Endothelial cell of umbilical vein (primary cell): Measurements from ENCODE around the gene VSTM2B. TPM values are rescaled to one million over a fixed set of nuclear protein-coding genes. Genes with fewer than 3 reads are reported as not detected.

Source experiments
- BruUV-seq: library from RNA; stranded (reverse); fragments of 400-500 nt; replicated peaks from 2 replicates; lab custom pipeline; 2021; lab: Mats Ljungman, UMichigan
- CTCF ChIA-PET: fragments of 300-600, 350-600 bp; sonication (Branson Sonifier 250); formaldehyde crosslinking; loops from one replicate; lab custom pipeline; 2021; ENCODE audit warnings: antibody characterized with exemption, inconsistent platforms; lab: Charles Lee
- POLR2A ChIA-PET: fragments of 300-600, 350-600 bp; sonication (Branson Sonifier 250); formaldehyde crosslinking; loops from one replicate; lab custom pipeline; 2021; ENCODE audit warnings: antibody characterized with exemption, inconsistent platforms; lab: Charles Lee
- DNase-seq: peaks from one replicate; pipeline ENCODE4 v3.0.0-alpha.2; 2011; ENCODE audit warnings: low read depth, low spot score
- FAIRE-seq: peaks from 2 replicates; lab custom pipeline; 2011; peaks lifted over from hg19 to GRCh38; lab: Jason Lieb, UNC
- H2AFZ ChIP-seq: 2 replicates; pipeline ENCODE4 v1.6.0; 2012; ENCODE audit warnings: low read depth, low read length, control low read depth, inconsistent platforms
- H3K27ac ChIP-seq: 2 replicates; pipeline ENCODE4 v1.5.1; 2011; ENCODE audit warnings: low read depth, mild to moderate bottlenecking, control low read depth, low read length, moderate library complexity; ENCODE audit not compliant: insufficient read depth
- H3K27me3 ChIP-seq, 2 experiments: 2 replicates each; pipeline versions ENCODE4 v1.6.0 to v1.6.1; 2011; ENCODE audit warnings: low read length in 2 of 2, mixed read lengths in 1 of 2; ENCODE audit not compliant: control insufficient read depth in 2 of 2, insufficient read depth in 2 of 2
- H3K36me3 ChIP-seq, 2 experiments: 2 replicates in 1 of 2; 3 replicates in 1 of 2; pipeline ENCODE4 v1.5.1; 2011; ENCODE audit warnings: low read length in 2 of 2, mild to moderate bottlenecking in 1 of 2, moderate library complexity in 1 of 2; ENCODE audit not compliant: control insufficient read depth in 2 of 2, insufficient read depth in 2 of 2; ENCODE audit errors: extremely low read depth in 1 of 2
- H3K4me1 ChIP-seq: 3 replicates; pipeline ENCODE4 v1.5.1; 2011; ENCODE audit warnings: mild to moderate bottlenecking, low read length; ENCODE audit not compliant: control insufficient read depth, insufficient read depth; ENCODE audit errors: extremely low read depth
- H3K4me2 ChIP-seq: 2 replicates; pipeline ENCODE4 v1.6.1; 2011; ENCODE audit warnings: low read length, control low read depth, mixed read lengths; ENCODE audit not compliant: insufficient read depth
- H3K4me3 ChIP-seq, 3 experiments: fragments of 200-600 bp in 1 of 3; sonication (generic), shearing (Covaris generic) in 1 of 3; replicated peaks in 1 of 3; 2 replicates each; pipeline ENCODE4 v1.5.1; 2011 to 2016; ENCODE audit warnings: control low read depth in 3 of 3, low read length in 3 of 3, mild to moderate bottlenecking in 2 of 3, inconsistent platforms in 1 of 3, low read depth in 1 of 3, moderate library complexity in 1 of 3; ENCODE audit not compliant: insufficient read depth in 1 of 3
- H3K79me2 ChIP-seq: 2 replicates; pipeline ENCODE4 v1.6.0; 2012; ENCODE audit warnings: low read length, inconsistent platforms; ENCODE audit not compliant: control insufficient read depth, insufficient read depth
- H3K9ac ChIP-seq: replicated peaks from 2 replicates; pipeline ENCODE3; 2011; ENCODE audit warnings: low read length, control low read depth; ENCODE audit not compliant: insufficient read depth; ENCODE audit errors: extremely low read depth
- H3K9me1 ChIP-seq: replicated peaks from 3 replicates; pipeline ENCODE4 v1.6.0; 2011; ENCODE audit warnings: mild to moderate bottlenecking, low read length; ENCODE audit not compliant: control insufficient read depth, insufficient read depth; ENCODE audit errors: extremely low read depth
- H3K9me3 ChIP-seq: replicated peaks from 2 replicates; pipeline ENCODE4 v1.5.1; 2012; ENCODE audit warnings: low read length, inconsistent platforms; ENCODE audit not compliant: control insufficient read depth, insufficient read depth
- H4K20me1 ChIP-seq: replicated peaks from 2 replicates; pipeline ENCODE3; 2011; ENCODE audit warnings: mild to moderate bottlenecking, low read length; ENCODE audit not compliant: control insufficient read depth, insufficient read depth; ENCODE audit errors: extremely low read depth
- EZH2 ChIP-seq: IDR thresholded peaks from 2 replicates; pipeline ENCODE4 v1.6.1; 2012; ENCODE audit warnings: borderline replicate concordance, low read depth, mild to moderate bottlenecking, moderate library complexity, low read length, inconsistent platforms; ENCODE audit not compliant: severe bottlenecking
- FOS ChIP-seq: IDR thresholded peaks from 2 replicates; pipeline ENCODE4 v1.6.1; 2011; ENCODE audit warnings: mild to moderate bottlenecking, low read length, moderate library complexity, borderline replicate concordance; ENCODE audit not compliant: insufficient read depth
- GATA2 ChIP-seq: IDR thresholded peaks from 2 replicates; pipeline ENCODE4 v1.7.0; 2011; ENCODE audit warnings: low read depth, mild to moderate bottlenecking, moderate library complexity, mixed read lengths, low read length; ENCODE audit not compliant: insufficient read length, insufficient read depth
- JUN ChIP-seq: IDR thresholded peaks from 2 replicates; pipeline ENCODE4 v1.6.1; 2011; ENCODE audit warnings: borderline replicate concordance, low read depth; ENCODE audit not compliant: insufficient read length, insufficient read depth
- MYC ChIP-seq: IDR thresholded peaks from one replicate; pipeline ENCODE4 v1.6.1; 2011; ENCODE audit warnings: mild to moderate bottlenecking, low read depth, low read length
- POLR2A ChIP-seq: IDR thresholded peaks from 2 replicates; pipeline ENCODE4 v1.6.1; 2012; ENCODE audit warnings: low read depth, mild to moderate bottlenecking, control low read depth, low read length
- POLR2AphosphoS5 ChIP-seq: IDR thresholded peaks from 2 replicates; pipeline ENCODE4 v1.6.1; 2012; ENCODE audit warnings: low read depth, mild to moderate bottlenecking, control low read depth, low read length, moderate library complexity; ENCODE audit not compliant: insufficient read depth
- dilution Hi-C: fragments of 300-500 bp; cut with MboI; formaldehyde crosslinking; loops from one replicate; pipeline ENCODE4 v1.15.0; 2019; ENCODE audit warnings: low sequenced_read_pairs; ENCODE audit not compliant: extremely low pct_ligation_motif_present
- intact Hi-C: fragments of 100-400 bp; cut with micrococcal nuclease; formaldehyde crosslinking; loops from one replicate; pipeline ENCODE4 v1.10.0; 2022
- polyA plus RNA-seq, 4 experiments: library from polyadenylated mRNA; depleted of rRNA in 3 of 4; stranded (reverse) in 3 of 4; unstranded in 1 of 4; fragments of >200 nt; gene quantifications; 2 replicates each; pipeline versions ENCODE4 v1.2.1 to v1.2.3, GENCODE V29; 2011 to 2012; ENCODE audit warnings: missing spikeins in 1 of 4
- total RNA-seq: library from RNA; stranded (reverse); gene quantifications from 2 replicates; pipeline ENCODE4 v1.2.3, GENCODE V29; 2021
- TF ChIP-seq, protein P1 (sequence below): IDR thresholded peaks from 2 replicates; pipeline ENCODE4 v1.6.1; 2011; ENCODE audit not compliant: insufficient read depth, insufficient read length
- TF ChIP-seq, protein P2 (sequence below), 2 donors: IDR thresholded peaks; 1 replicate in 1 of 2; 2 replicates in 1 of 2; pipeline ENCODE4 v1.5.1; 2011; ENCODE audit warnings: low read length in 2 of 2, mild to moderate bottlenecking in 2 of 2, moderate library complexity in 2 of 2, control low read depth in 1 of 2, inconsistent platforms in 1 of 2, low read depth in 1 of 2; ENCODE audit not compliant: insufficient read depth in 1 of 2; ENCODE audit errors: extremely low read depth in 1 of 2

The VSTM2B gene
- total and polyA plus RNA-seq, 2 donors (not counting 3 experiments of a cell fraction or from before 2014, with no cell fraction given), result not detected

DNA sequence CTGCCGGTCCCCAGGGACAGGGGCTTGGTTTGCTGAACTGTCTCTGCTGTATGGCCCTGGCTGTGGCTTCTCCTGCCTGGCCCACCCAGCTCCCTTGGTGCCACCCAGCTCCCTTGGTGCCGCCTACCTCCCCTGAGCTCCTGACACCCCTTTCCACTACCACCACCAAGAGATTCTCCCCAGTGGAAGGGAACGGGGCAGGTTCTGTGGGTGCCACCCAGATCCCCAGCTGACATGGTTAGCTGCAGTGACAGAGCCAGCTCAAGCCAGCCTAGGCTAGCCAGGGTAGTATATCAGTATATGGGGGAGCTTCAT is 51.8 kb downstream of the VSTM2B start:
- Histone ChIP-seq H3K4me3 (no peak overlapping the region), H3K36me3 (no peaks in the 10 kb centered on the region), H4K20me1 (no peaks in the 10 kb centered on the region), H3K27me3 (no peaks in the 10 kb centered on the region), H3K4me1 (no peaks in the 10 kb centered on the region), H3K9me1 (no peaks in the 10 kb centered on the region), H2AFZ (no peak overlapping the region), H3K9ac (no peak overlapping the region), H3K27ac (no peak overlapping the region), H3K9me3 (no peaks in the 10 kb centered on the region), H3K4me2 (no peak overlapping the region), H3K79me2 (no peaks in the 10 kb centered on the region)
- TF ChIP-seq, protein P1, sequence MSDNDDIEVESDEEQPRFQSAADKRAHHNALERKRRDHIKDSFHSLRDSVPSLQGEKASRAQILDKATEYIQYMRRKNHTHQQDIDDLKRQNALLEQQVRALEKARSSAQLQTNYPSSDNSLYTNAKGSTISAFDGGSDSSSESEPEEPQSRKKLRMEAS, result no peak
- no peak for TF ChIP-seq EZH2
- TF ChIP-seq MYC, result no peak
- TF ChIP-seq POLR2AphosphoS5, result no peak
- no peak for TF ChIP-seq FOS
- TF ChIP-seq POLR2A, result no peak
- no peak for TF ChIP-seq JUN
- TF ChIP-seq, protein P2, sequence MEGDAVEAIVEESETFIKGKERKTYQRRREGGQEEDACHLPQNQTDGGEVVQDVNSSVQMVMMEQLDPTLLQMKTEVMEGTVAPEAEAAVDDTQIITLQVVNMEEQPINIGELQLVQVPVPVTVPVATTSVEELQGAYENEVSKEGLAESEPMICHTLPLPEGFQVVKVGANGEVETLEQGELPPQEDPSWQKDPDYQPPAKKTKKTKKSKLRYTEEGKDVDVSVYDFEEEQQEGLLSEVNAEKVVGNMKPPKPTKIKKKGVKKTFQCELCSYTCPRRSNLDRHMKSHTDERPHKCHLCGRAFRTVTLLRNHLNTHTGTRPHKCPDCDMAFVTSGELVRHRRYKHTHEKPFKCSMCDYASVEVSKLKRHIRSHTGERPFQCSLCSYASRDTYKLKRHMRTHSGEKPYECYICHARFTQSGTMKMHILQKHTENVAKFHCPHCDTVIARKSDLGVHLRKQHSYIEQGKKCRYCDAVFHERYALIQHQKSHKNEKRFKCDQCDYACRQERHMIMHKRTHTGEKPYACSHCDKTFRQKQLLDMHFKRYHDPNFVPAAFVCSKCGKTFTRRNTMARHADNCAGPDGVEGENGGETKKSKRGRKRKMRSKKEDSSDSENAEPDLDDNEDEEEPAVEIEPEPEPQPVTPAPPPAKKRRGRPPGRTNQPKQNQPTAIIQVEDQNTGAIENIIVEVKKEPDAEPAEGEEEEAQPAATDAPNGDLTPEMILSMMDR (IDR thresholded peaks at IDR 0.05; ENCODE audit: extremely low read depth in 1 of 2, insufficient read depth in 1 of 2, low read depth in 1 of 2, low read length in 2 of 2), result no peak
- no peak for TF ChIP-seq GATA2
- intact Hi-C loops, result no loop called here
- no peak for DNase-seq
- dilution Hi-C loops, result no loop called here
- ChIA-PET POLR2A (no interaction called here), CTCF (no interaction called here)
- no TSS peak for BruUV-seq
- FAIRE-seq, result no peak
